ENCODE results near the gene DDX24.

DNA sequence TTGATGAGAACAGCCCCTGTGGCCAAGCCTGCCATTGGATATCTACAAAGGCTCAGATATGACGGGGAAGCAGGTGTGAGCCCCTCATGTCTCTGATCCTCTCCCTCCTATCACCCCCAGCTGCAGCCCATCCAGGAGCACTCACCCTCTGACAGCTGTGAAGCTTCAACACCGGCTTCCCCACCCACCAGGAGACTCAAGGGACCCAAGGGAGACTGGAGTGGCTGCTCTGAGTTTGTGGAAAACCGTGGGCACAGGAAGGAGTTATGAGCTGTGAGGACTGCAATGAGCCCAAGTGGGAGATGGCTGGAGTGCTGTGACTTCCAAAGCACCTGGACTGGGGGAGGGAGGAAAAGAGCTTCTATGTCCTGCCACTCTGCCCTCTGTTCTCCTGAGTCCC is 40.5 kb upstream of the DDX24 start:
- TF ChIP-seq POLR2AphosphoS5 (IDR thresholded peaks at IDR 0.05; ENCODE audit: borderline replicate concordance, low read depth, low read length): no peak
- TF ChIP-seq EZH2 (IDR thresholded peaks at IDR 0.05): no peak

Data from SK-N-MC (cell line).